Hepatocyte (in vitro differentiated cells): ENCODE results near the gene DUOXA2. TPM values are rescaled to one million over a fixed set of nuclear protein-coding genes. Genes with fewer than 3 reads are reported as not detected.

Experiments
- DNase-seq: peaks from one replicate; pipeline ENCODE4 v3.0.0-alpha.2; 2016; ENCODE audit warnings: low spot score
- H2AFZ ChIP-seq: fragments of 200-600 bp; sonication (generic); 2 replicates; pipeline ENCODE4 v1.6.0; 2016; ENCODE audit warnings: antibody characterized with exemption, mild to moderate bottlenecking
- H3K27ac ChIP-seq: fragments of 200-600 bp; sonication (generic); 2 replicates; pipeline ENCODE4 v1.5.1; 2016; ENCODE audit warnings: mild to moderate bottlenecking
- H3K27me3 ChIP-seq: fragments of 200-600 bp; sonication (generic); 2 replicates; pipeline ENCODE4 v1.6.1; 2016
- H3K36me3 ChIP-seq: fragments of 200-600 bp; sonication (generic); replicated peaks from 2 replicates; pipeline ENCODE4 v1.5.1; 2016; ENCODE audit warnings: low read depth; ENCODE audit not compliant: insufficient read depth
- H3K4me1 ChIP-seq: fragments of 200-600 bp; sonication (generic); 2 replicates; pipeline ENCODE4 v1.5.1; 2016; ENCODE audit warnings: mild to moderate bottlenecking, moderate library complexity; ENCODE audit not compliant: insufficient read depth
- H3K4me2 ChIP-seq: fragments of 200-600 bp; sonication (generic); 2 replicates; pipeline ENCODE4 v1.6.0; 2016
- H3K4me3 ChIP-seq: fragments of 200-600 bp; sonication (generic); 2 replicates; pipeline ENCODE4 v1.5.1; 2016; ENCODE audit warnings: mild to moderate bottlenecking
- H3K79me2 ChIP-seq: fragments of 200-600 bp; sonication (generic); 2 replicates; pipeline ENCODE4 v1.6.0; 2017; ENCODE audit warnings: mild to moderate bottlenecking
- H3K9me2 ChIP-seq: fragments of 200-600 bp; sonication (generic); replicated peaks from 2 replicates; pipeline ENCODE4 v1.6.0; 2017; ENCODE audit warnings: mild to moderate bottlenecking; ENCODE audit not compliant: insufficient read depth
- H3K9me3 ChIP-seq: fragments of 200-600 bp; sonication (generic); 2 replicates; pipeline ENCODE4 v1.5.1; 2016; ENCODE audit warnings: low read depth, mild to moderate bottlenecking
- H4K20me1 ChIP-seq: fragments of 200-600 bp; sonication (generic); 2 replicates; pipeline ENCODE4 v1.6.0; 2016; ENCODE audit warnings: mild to moderate bottlenecking; ENCODE audit not compliant: insufficient read depth, poor library complexity, severe bottlenecking
- CTCF ChIP-seq: fragments of 200-600 bp; sonication (generic); IDR thresholded peaks from 2 replicates; pipeline ENCODE4 v1.5.1; 2016; ENCODE audit warnings: antibody characterized with exemption, mild to moderate bottlenecking; ENCODE audit not compliant: poor library complexity
- EZH2 ChIP-seq: fragments of 200-600 bp; sonication (generic); IDR thresholded peaks from 2 replicates; pipeline ENCODE4 v1.6.1; 2016; ENCODE audit warnings: antibody characterized with exemption, mild to moderate bottlenecking, borderline replicate concordance
- EZH2phosphoT487 ChIP-seq: fragments of 200-600 bp; sonication (generic); IDR thresholded peaks from one replicate; pipeline ENCODE4 v1.6.1; 2018; ENCODE audit warnings: antibody characterized with exemption, mild to moderate bottlenecking, low read depth, moderate library complexity; ENCODE audit not compliant: unreplicated experiment, severe bottlenecking
- WGBS: methylation state at CpG from one replicate; pipeline ENCODE4 v1.1.6; 2016; ENCODE audit warnings: low lambda C conversion rate; ENCODE audit errors: missing lambda C conversion rate; 5-methylcytosine and 5-hydroxymethylcytosine counted together
- polyA plus RNA-seq: library from polyadenylated mRNA; unstranded; fragments of >200 nt; fragmentation: Nextera tagmentation; extraction: Ambion mirVana; gene quantifications from 2 replicates; pipeline ENCODE4 v1.2.1, GENCODE V29; 2016
- total RNA-seq: library from RNA; depleted of rRNA; stranded (reverse); fragments of >200 nt; gene quantifications from 2 replicates; pipeline ENCODE4 v1.2.3, GENCODE V29; 2014

The DUOXA2 gene
- total and polyA plus RNA-seq, 2 experiments from 2014 or later: 13.8 to 35.8 TPM

GRCh38 chr15:45141386-45141785 is 27.3 kb downstream of the DUOXA2 start:
- Histone ChIP-seq H3K9me3 (no peaks in the 10 kb centered on the region), H3K4me2 (no peak overlapping the region), H2AFZ (no peak overlapping the region), H3K4me3 (no peak overlapping the region), H3K27me3 (peaks cover 5% of the 10 kb centered on the region), H3K36me3 (no peaks in the 10 kb centered on the region), H3K4me1 (no peaks in the 10 kb centered on the region), H3K9me2 (no peaks in the 10 kb centered on the region), H3K79me2 (no peaks in the 10 kb centered on the region), H3K27ac (no peak overlapping the region), H4K20me1 (no peaks in the 10 kb centered on the region)
- no peak for DNase-seq
- WGBS: 77% methylated on average over 5 of the region's 5 CpGs
- TF ChIP-seq EZH2phosphoT487 (no peak), CTCF (no peak), EZH2 (no peak)

DNA sequence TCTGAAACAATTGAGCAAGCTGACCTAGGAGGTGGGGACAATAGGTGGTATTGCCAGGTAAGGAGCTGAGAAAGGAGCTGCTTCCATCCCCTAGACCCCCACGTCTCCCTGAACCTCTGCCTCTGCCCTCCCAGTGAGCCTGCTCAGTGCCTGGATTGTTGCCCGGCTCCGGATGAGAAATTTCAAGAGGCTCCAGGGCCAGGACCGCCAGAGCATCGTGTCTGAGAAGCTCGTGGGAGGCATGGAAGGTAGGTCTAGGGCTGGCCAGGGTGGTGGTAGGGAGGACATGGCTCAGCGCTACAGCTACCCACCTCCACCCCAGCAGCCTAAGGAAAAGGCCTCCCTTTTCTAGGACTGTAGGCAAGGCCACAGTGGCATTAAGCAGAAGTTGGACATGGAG is 28.9 kb downstream of the DUOXA2 start:
- H3K4me3 ChIP-seq: no peak overlapping the region
- H4K20me1 ChIP-seq: no peaks in the 10 kb centered on the region
- H3K27ac ChIP-seq: no peak overlapping the region
- WGBS: 95% methylated on average over 7 of the region's 7 CpGs
- H3K27me3 ChIP-seq: no peaks in the 10 kb centered on the region
- H3K9me2 ChIP-seq: no peaks in the 10 kb centered on the region
- H3K4me1 ChIP-seq: no peaks in the 10 kb centered on the region
- H3K79me2 ChIP-seq: no peaks in the 10 kb centered on the region
- TF ChIP-seq EZH2phosphoT487: no peak
- no peak for TF ChIP-seq CTCF
- TF ChIP-seq EZH2: no peak
- no peaks in the 10 kb centered on the region for H3K36me3 ChIP-seq
- DNase-seq: no peak
- no peak overlapping the region for H3K4me2 ChIP-seq
- no peaks in the 10 kb centered on the region for H3K9me3 ChIP-seq
- H2AFZ ChIP-seq: no peak overlapping the region

DNA sequence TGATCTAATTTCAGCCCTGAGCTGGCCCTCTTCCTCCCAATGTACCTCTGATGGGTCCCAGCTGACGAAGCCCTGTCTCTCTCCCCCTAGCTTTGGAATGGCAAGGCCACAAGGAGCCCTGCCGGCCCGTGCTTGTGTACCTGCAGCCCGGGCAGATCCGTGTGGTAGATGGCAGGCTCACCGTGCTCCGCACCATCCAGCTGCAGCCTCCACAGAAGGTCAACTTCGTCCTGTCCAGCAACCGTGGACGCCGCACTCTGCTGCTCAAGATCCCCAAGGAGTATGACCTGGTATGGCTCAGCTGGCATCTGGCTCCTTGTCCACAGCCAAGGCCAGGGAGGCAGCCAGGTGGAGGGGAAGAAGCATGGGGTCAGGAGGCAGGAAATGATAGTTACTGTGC is 29.8 kb downstream of the DUOXA2 start:
- Histone ChIP-seq H3K27ac (no peak overlapping the region), H3K4me1 (no peaks in the 10 kb centered on the region), H2AFZ (no peak overlapping the region), H3K9me3 (no peaks in the 10 kb centered on the region), H3K36me3 (no peaks in the 10 kb centered on the region), H4K20me1 (no peaks in the 10 kb centered on the region), H3K4me3 (no peak overlapping the region), H3K79me2 (no peaks in the 10 kb centered on the region), H3K9me2 (no peaks in the 10 kb centered on the region), H3K4me2 (no peak overlapping the region), H3K27me3 (no peaks in the 10 kb centered on the region)
- 96% methylated on average over 11 of the region's 11 CpGs for whole genome bisulfite sequencing
- no peak for DNase-seq
- TF ChIP-seq EZH2: no peak
- TF ChIP-seq CTCF: no peak
- no peak for TF ChIP-seq EZH2phosphoT487

- 91% methylated on average over 9 of the region's 9 CpGs for WGBS
- Histone ChIP-seq H3K27ac (no peak overlapping the region), H3K4me1 (no peaks in the 10 kb centered on the region), H3K27me3 (no peaks in the 10 kb centered on the region), H3K9me2 (no peaks in the 10 kb centered on the region), H3K36me3 (no peaks in the 10 kb centered on the region), H4K20me1 (no peaks in the 10 kb centered on the region), H2AFZ (no peak overlapping the region), H3K79me2 (no peaks in the 10 kb centered on the region), H3K4me3 (no peak overlapping the region), H3K4me2 (no peak overlapping the region), H3K9me3 (no peaks in the 10 kb centered on the region)
- no peak for DNase-seq
- no peak for TF ChIP-seq EZH2
- no peak for TF ChIP-seq EZH2phosphoT487
- no peak for TF ChIP-seq CTCF
Observed at GRCh38 chr15:45144775-45145174, 30.6 kb downstream of the DUOXA2 start.
